Liver (tissue), 3 donors: Measurements from ENCODE around the gene PI4K2A.

Experiments
- EGR1 ChIP-seq, 2 donors: IDR thresholded peaks; 2 replicates each; pipeline ENCODE4 v1.6.1; 2016 to 2018; ENCODE audit warnings: antibody characterized with exemption in 2 of 2, low read depth in 2 of 2
- FOXA1 ChIP-seq: IDR thresholded peaks from 2 replicates; pipeline ENCODE4 v1.6.1; 2016; ENCODE audit warnings: antibody characterized with exemption
- RAD21 ChIP-seq, 2 donors: IDR thresholded peaks; 2 replicates each; pipeline ENCODE4 v1.6.1; 2016; ENCODE audit warnings: antibody characterized with exemption in 2 of 2, mild to moderate bottlenecking in 2 of 2
- RXRA ChIP-seq, 2 donors: IDR thresholded peaks; 2 replicates each; pipeline ENCODE4 v1.6.1; 2017 to 2018; ENCODE audit warnings: antibody characterized with exemption in 2 of 2, mild to moderate bottlenecking in 1 of 2
- SP1 ChIP-seq: IDR thresholded peaks from 2 replicates; pipeline ENCODE4 v1.6.1; 2018; ENCODE audit warnings: antibody characterized with exemption, mild to moderate bottlenecking
- TAF1 ChIP-seq: conservative IDR thresholded peaks from 2 replicates; pipeline ENCODE4 v1.6.1; 2016; ENCODE audit warnings: antibody characterized with exemption, mild to moderate bottlenecking
- TF ChIP-seq, protein P1 (sequence below): fragments of 150-350 bp; IDR thresholded peaks from 2 replicates; pipeline ENCODE4 v1.5.1; 2017; ENCODE audit warnings: improper control_type of control experiment, low read depth, low read length; ENCODE audit not compliant: missing input control
- TF ChIP-seq, protein P2 (sequence below): IDR thresholded peaks from 2 replicates; pipeline ENCODE4 v1.6.1; 2016; ENCODE audit warnings: antibody characterized with exemption
- donor health status: healthy.
- donor health status: healthy.

- TF ChIP-seq, protein P1, sequence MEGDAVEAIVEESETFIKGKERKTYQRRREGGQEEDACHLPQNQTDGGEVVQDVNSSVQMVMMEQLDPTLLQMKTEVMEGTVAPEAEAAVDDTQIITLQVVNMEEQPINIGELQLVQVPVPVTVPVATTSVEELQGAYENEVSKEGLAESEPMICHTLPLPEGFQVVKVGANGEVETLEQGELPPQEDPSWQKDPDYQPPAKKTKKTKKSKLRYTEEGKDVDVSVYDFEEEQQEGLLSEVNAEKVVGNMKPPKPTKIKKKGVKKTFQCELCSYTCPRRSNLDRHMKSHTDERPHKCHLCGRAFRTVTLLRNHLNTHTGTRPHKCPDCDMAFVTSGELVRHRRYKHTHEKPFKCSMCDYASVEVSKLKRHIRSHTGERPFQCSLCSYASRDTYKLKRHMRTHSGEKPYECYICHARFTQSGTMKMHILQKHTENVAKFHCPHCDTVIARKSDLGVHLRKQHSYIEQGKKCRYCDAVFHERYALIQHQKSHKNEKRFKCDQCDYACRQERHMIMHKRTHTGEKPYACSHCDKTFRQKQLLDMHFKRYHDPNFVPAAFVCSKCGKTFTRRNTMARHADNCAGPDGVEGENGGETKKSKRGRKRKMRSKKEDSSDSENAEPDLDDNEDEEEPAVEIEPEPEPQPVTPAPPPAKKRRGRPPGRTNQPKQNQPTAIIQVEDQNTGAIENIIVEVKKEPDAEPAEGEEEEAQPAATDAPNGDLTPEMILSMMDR = no peak
- TF ChIP-seq SP1 = no peak
- TF ChIP-seq RAD21 (IDR thresholded peaks at IDR 0.05) = no peak
- no peak for TF ChIP-seq EGR1 (IDR thresholded peaks at IDR 0.05; ENCODE audit: low read depth in 2 of 2)
- TF ChIP-seq, protein P2, sequence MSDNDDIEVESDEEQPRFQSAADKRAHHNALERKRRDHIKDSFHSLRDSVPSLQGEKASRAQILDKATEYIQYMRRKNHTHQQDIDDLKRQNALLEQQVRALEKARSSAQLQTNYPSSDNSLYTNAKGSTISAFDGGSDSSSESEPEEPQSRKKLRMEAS = no peak
- TF ChIP-seq RXRA (IDR thresholded peaks at IDR 0.05) = no peak
- no peak for TF ChIP-seq TAF1
- no peak for TF ChIP-seq FOXA1
These were observed 63.1 kb downstream of the PI4K2A start for GRCh38 chr10:97703398-97704067.
